ENCODE data around the gene QRICH1.

QRICH1 gene

GRCh38 chr3:48991851-48992545, 101.9 kb downstream of the QRICH1 start:
- H3K27ac ChIP-seq = peak overlapping the region; percentile 98; the same call in 1 of the 2 replicates
- TF ChIP-seq CTCF (conservative IDR thresholded peaks at IDR 0.05) (no peak), ZFX (IDR thresholded peaks at IDR 0.05) (no peak)

- H3K27ac ChIP-seq = peak overlapping the region; percentile 98
- TF ChIP-seq CTCF (conservative IDR thresholded peaks at IDR 0.05) (no peak), ZFX (IDR thresholded peaks at IDR 0.05) (no peak)
Measured at GRCh38 chr3:48990636-48991469, 103.0 kb downstream of the QRICH1 start.

GRCh38 chr3:48989796-48990635, 103.9 kb downstream of the QRICH1 start, which contains the start of gene P4HTM:
TSS of gene P4HTM (plus strand) at chr3:48990241. CDS start at chr3:48990257, 16 bp downstream.
- H3K27ac ChIP-seq = peak within 1 kb of the TSS; percentile 98
- peak; percentile 92 for TF ChIP-seq ZFX (IDR thresholded peaks at IDR 0.05)
- TF ChIP-seq CTCF (conservative IDR thresholded peaks at IDR 0.05) = peak; percentile 46

GRCh38 chr3:48989126-48989795, 104.6 kb downstream of the QRICH1 start:
- TF ChIP-seq CTCF (conservative IDR thresholded peaks at IDR 0.05) = no peak
- no peak for TF ChIP-seq ZFX (IDR thresholded peaks at IDR 0.05)
- peak overlapping the region; percentile 98 for H3K27ac ChIP-seq

- H3K27ac ChIP-seq = no peak overlapping the region
- TF ChIP-seq CTCF (conservative IDR thresholded peaks at IDR 0.05) = no peak
- TF ChIP-seq ZFX (IDR thresholded peaks at IDR 0.05) = no peak
Measured at GRCh38 chr3:48985831-48986376, 108.0 kb downstream of the QRICH1 start.

- no peak overlapping the region for H3K27ac ChIP-seq
- TF ChIP-seq ZFX (IDR thresholded peaks at IDR 0.05) (no peak), CTCF (conservative IDR thresholded peaks at IDR 0.05) (no peak)
Measured at GRCh38 chr3:48984663-48985062, 109.2 kb downstream of the QRICH1 start.

All from C4-2B (cell line).